Tibial artery (tissue), 4 donors: ENCODE data around the gene BMP6.
A peak's percentile ranks its signal among the peaks of the same experiment; 100 is the strongest.

Experiments
- DNase-seq, 2 donors: peaks; one replicate each; pipeline ENCODE4 v3.0.0-alpha.2; 2019
- H3K27ac ChIP-seq, 2 donors: fragments of 200-600 bp; sonication (generic) in 1 of 2; 1 replicate in 1 of 2; 2 replicates in 1 of 2; pipeline ENCODE4 v1.5.1; 2018 to 2019; ENCODE audit warnings: mild to moderate bottlenecking in 1 of 2
- H3K27me3 ChIP-seq, 2 donors: fragments of 200-600 bp; sonication (generic) in 1 of 2; one replicate each; pipeline versions ENCODE4 v1.5.1 to v1.6.0; 2016 to 2019
- H3K36me3 ChIP-seq, 3 donors: fragments of 200-600 bp; sonication (generic) in 2 of 3; one replicate each; pipeline ENCODE4 v1.5.1; 2016 to 2019; ENCODE audit warnings: mild to moderate bottlenecking in 2 of 3
- H3K4me1 ChIP-seq, 4 donors: fragments of 200-600 bp; sonication (generic) in 2 of 4; 1 replicate in 3 of 4; 2 replicates in 1 of 4; pipeline ENCODE4 v1.5.1; 2016 to 2019
- H3K4me3 ChIP-seq, 2 donors: fragments of 200-600 bp; sonication (generic) in 1 of 2; 1 replicate in 1 of 2; 2 replicates in 1 of 2; pipeline ENCODE4 v1.5.1; 2018 to 2019; ENCODE audit warnings: mild to moderate bottlenecking in 2 of 2
- H3K9me3 ChIP-seq, 3 donors: fragments of 200-600 bp; sonication (generic) in 1 of 3; one replicate each; pipeline ENCODE4 v1.5.1; 2016 to 2019
- intact Hi-C: fragments of 100-400 bp; cut with DNase I; formaldehyde crosslinking; loops from one replicate; pipeline ENCODE4 v1.15.0; 2023; ENCODE audit warnings: low total_unique reads
- TF ChIP-seq, protein P1 (sequence below), 2 experiments: fragments of 200-600 bp in 1 of 2; fragments of 450-650 bp in 1 of 2; IDR thresholded peaks; one replicate each; pipeline ENCODE4 v1.5.1; 2017 to 2019; ENCODE audit warnings: antibody characterized with exemption in 2 of 2, mild to moderate bottlenecking in 1 of 2, moderate library complexity in 1 of 2

Gene BMP6

DNA sequence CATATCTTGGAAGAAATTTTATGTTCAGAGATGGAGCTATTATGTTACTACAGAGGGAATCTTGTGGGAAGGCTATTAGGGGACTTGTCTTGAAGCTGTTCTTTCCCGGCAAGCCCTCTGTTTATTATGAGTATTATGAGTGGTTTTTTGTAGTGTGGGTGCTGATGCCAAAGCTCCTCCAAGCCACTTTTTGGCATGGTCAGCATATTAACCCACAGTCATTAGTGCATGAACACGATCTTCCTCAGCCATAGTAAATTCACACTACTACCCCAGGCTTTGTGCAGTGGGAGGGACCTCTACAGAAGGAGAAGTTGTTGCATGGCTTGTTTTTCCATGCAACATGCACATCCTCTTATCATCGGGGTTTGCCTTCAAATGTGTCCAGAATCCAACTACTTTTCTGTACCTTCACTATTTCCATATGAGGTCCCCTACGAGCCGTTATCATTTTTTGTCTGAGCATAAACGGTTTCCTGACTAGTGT lies 6.5 kb upstream of the BMP6 start:
- intact Hi-C loops: no loop called here
- H3K27ac ChIP-seq: no peak overlapping the region
- H3K27me3 ChIP-seq: no peaks in the 10 kb centered on the region
- DNase-seq: no peak
- H3K9me3 ChIP-seq: peaks cover 0 to 6% (median 0%) of the 10 kb centered on the region in 3 donors
- no peaks in the 10 kb centered on the region for H3K36me3 ChIP-seq
- H3K4me3 ChIP-seq: no peak overlapping the region
- TF ChIP-seq, protein P1, sequence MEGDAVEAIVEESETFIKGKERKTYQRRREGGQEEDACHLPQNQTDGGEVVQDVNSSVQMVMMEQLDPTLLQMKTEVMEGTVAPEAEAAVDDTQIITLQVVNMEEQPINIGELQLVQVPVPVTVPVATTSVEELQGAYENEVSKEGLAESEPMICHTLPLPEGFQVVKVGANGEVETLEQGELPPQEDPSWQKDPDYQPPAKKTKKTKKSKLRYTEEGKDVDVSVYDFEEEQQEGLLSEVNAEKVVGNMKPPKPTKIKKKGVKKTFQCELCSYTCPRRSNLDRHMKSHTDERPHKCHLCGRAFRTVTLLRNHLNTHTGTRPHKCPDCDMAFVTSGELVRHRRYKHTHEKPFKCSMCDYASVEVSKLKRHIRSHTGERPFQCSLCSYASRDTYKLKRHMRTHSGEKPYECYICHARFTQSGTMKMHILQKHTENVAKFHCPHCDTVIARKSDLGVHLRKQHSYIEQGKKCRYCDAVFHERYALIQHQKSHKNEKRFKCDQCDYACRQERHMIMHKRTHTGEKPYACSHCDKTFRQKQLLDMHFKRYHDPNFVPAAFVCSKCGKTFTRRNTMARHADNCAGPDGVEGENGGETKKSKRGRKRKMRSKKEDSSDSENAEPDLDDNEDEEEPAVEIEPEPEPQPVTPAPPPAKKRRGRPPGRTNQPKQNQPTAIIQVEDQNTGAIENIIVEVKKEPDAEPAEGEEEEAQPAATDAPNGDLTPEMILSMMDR (IDR thresholded peaks at IDR 0.05): no peak
- no peaks in the 10 kb centered on the region for H3K4me1 ChIP-seq

- Histone ChIP-seq H3K27me3 (no peaks in the 10 kb centered on the region), H3K36me3 (no peaks in the 10 kb centered on the region), H3K4me1 (peaks cover 0 to under 1% (median under 1%) of the 10 kb centered on the region in 4 donors), H3K9me3 (peaks cover 0 to 6% (median 0%) of the 10 kb centered on the region in 3 donors), H3K4me3 (no peak overlapping the region), H3K27ac (no peak overlapping the region)
- DNase-seq: no peak
- intact Hi-C loops: loop anchor here (5.0 kb wide), 1 partner anchor 282 kb away; no protein-coding TSS in a partner anchor
- TF ChIP-seq, protein P1 (IDR thresholded peaks at IDR 0.05): no peak
Observed at GRCh38 chr6:7720346-7720745, 5.6 kb upstream of the BMP6 start.

DNA sequence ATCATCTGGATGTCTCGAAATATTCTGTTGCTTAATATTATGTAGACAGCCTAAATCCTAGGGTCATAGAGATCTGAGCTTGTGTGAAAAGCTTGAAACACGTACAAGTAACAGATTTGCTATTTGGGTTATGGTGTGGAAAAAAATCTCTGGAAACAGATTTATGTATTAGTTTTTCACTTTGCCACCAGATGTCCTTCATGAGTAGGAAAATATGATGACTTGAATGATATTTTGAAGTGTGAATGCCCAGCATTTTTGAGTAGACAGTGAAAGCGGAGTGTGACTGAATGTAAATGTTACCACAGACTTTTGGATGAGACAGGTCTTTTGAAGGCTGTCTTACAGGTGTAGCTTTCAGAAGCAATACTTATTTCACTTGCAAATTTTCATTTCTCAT lies 4.2 kb upstream of the BMP6 start:
- H3K27ac ChIP-seq: no peak overlapping the region
- DNase-seq: no peak
- intact Hi-C loops: loop anchor here (5.0 kb wide), 1 partner anchor 281 kb away; no protein-coding TSS in a partner anchor
- H3K27me3 ChIP-seq: peaks cover 0 to 5% of the 10 kb centered on the region in 2 donors
- TF ChIP-seq, protein P1 (IDR thresholded peaks at IDR 0.05): peak; percentile 31 to 37
- H3K4me3 ChIP-seq: no peak overlapping the region
- no peaks in the 10 kb centered on the region for H3K36me3 ChIP-seq
- H3K9me3 ChIP-seq: no peaks in the 10 kb centered on the region
- H3K4me1 ChIP-seq: peaks cover 0 to 12% (median 9%) of the 10 kb centered on the region in 4 donors

DNA sequence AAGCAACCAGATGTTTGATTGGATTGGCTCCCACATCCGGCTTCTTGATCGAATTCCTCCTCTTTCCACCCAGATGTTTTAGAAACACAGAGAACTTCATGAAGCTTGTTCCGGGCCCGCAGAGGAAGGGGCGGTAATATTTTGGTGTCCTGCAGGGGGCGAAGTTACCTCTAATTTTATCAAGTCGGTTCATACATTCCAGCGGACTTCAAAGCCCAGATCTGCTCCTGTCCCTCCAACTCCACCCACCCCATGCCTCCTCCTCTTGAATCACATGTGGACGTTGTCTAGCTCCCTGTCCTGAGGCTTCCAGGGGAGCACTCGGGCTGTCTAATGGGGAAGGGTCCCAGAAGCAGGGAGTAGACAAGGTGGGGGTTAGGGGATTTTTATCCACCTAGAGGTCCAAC lies 2.9 kb upstream of the BMP6 start:
- Histone ChIP-seq H3K27ac (no peak overlapping the region), H3K4me1 (peaks cover 0 to 26% (median 22%) of the 10 kb centered on the region in 4 donors), H3K9me3 (no peaks in the 10 kb centered on the region), H3K4me3 (no peak overlapping the region), H3K27me3 (peaks cover 0 to 18% of the 10 kb centered on the region in 2 donors), H3K36me3 (no peaks in the 10 kb centered on the region)
- peak; percentile 83 to 86 for DNase-seq
- TF ChIP-seq, protein P1 (IDR thresholded peaks at IDR 0.05): peak; percentile 35 to 41
- intact Hi-C loops: loop anchor here (5.0 kb wide), 1 partner anchor 279 kb away; no protein-coding TSS in a partner anchor

GRCh38 chr6:7723554-7723953 lies 2.3 kb upstream of the BMP6 start:
- TF ChIP-seq, protein P1 (IDR thresholded peaks at IDR 0.05): no peak
- no peak overlapping the region for H3K4me3 ChIP-seq
- no peaks in the 10 kb centered on the region for H3K9me3 ChIP-seq
- H3K36me3 ChIP-seq: no peaks in the 10 kb centered on the region
- intact Hi-C loops: loop anchor here (5.0 kb wide), 1 partner anchor 279 kb away; no protein-coding TSS in a partner anchor
- peaks cover 0 to 31% (median 26%) of the 10 kb centered on the region in 4 donors for H3K4me1 ChIP-seq
- H3K27ac ChIP-seq: no peak overlapping the region
- DNase-seq: no peak
- H3K27me3 ChIP-seq: peaks cover 0 to 23% of the 10 kb centered on the region in 2 donors
